Hepatocyte (in vitro differentiated cells): Measurements from ENCODE around the gene SLC66A1.

Source experiments
- CTCF ChIP-seq: fragments of 200-600 bp; sonication (generic); IDR thresholded peaks from 2 replicates; pipeline ENCODE4 v1.5.1; 2016; ENCODE audit warnings: antibody characterized with exemption, mild to moderate bottlenecking; ENCODE audit not compliant: poor library complexity
- EZH2phosphoT487 ChIP-seq: fragments of 200-600 bp; sonication (generic); IDR thresholded peaks from one replicate; pipeline ENCODE4 v1.6.1; 2018; ENCODE audit warnings: antibody characterized with exemption, mild to moderate bottlenecking, low read depth, moderate library complexity; ENCODE audit not compliant: unreplicated experiment, severe bottlenecking

GRCh38 chr1:19368050-19368449, 55.9 kb downstream of the SLC66A1 start:
- TF ChIP-seq CTCF (no peak), EZH2phosphoT487 (no peak)
